ENCODE measurements around the gene TMEM43. TPM values are rescaled to one million over a fixed set of nuclear protein-coding genes. Genes with fewer than 3 reads are reported as not detected.

The TMEM43 gene
- total and polyA plus RNA-seq, 4 donors, result 44.3 to 104 (median 74.5) TPM

DNA sequence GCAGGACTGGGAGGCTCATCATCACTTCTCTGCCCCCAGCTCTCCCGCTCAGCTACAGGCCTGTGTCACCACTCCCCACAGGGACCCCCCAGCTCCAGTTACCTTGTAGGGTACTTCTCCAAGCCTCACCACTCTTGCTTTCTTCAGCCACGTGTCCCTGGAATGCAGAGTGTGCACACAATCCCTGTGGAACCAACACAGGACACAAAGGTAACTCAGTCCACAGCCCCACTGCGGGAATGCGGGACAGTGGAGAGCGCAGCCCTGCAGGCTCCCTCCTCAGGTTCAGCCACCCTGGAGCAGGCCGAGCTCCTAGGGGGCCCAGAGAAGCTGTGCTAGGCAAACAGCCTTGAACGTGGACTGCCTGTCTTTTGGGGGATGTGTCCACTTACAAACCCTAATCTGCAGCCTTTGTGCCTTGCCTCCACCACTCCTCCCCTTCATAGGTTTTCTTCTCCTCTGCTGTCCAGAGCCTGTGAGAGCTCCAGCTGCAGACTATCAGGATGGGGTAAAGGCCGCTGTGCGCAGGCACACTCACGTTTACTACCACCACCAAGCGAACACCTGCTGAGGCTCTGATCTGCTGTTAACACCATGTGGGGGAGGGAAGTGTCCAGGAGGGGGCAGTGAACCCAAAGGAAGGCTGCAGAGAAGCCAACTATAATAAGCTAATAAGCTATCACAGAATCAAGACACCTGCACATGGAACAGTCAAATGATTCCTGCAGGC is 27.5 kb downstream of the TMEM43 start:
- no peaks in the 10 kb centered on the region for H3K27me3 ChIP-seq (ENCODE audit: control insufficient read depth in 3 of 3, insufficient read depth in 3 of 3, low read length in 2 of 3)
- H3K36me3 ChIP-seq (ENCODE audit: control insufficient read depth in 4 of 4, insufficient read depth in 4 of 4, low read length in 4 of 4), result peaks cover 12 to 42% (median 19%) of the 10 kb centered on the region in 4 donors
- H3K4me1 ChIP-seq (ENCODE audit: control insufficient read depth in 5 of 5, insufficient read depth in 5 of 5, low read length in 5 of 5), result no peaks in the 10 kb centered on the region
- 92% methylated on average over 11 of the region's 11 CpGs for WGBS, 2 donors
- no peak for ATAC-seq (ENCODE audit: insufficient read depth, low FRiP score)
- no peak overlapping the region for H3K4me3 ChIP-seq
- no peak for TF ChIP-seq CTCF (IDR thresholded peaks at IDR 0.05; ENCODE audit: control extremely low read depth, extremely low read depth)
- no peaks in the 10 kb centered on the region for H3K9me3 ChIP-seq (ENCODE audit: control insufficient read depth in 4 of 4, insufficient read depth in 3 of 4, low read length in 3 of 4)
- H3K9ac ChIP-seq (ENCODE audit: insufficient read depth in 1 of 2, low read length in 2 of 2), result no peak overlapping the region
- H3K27ac ChIP-seq (ENCODE audit: low read depth in 1 of 2, low read length in 1 of 2), result no peak overlapping the region
- no peak for DNase-seq

DNA sequence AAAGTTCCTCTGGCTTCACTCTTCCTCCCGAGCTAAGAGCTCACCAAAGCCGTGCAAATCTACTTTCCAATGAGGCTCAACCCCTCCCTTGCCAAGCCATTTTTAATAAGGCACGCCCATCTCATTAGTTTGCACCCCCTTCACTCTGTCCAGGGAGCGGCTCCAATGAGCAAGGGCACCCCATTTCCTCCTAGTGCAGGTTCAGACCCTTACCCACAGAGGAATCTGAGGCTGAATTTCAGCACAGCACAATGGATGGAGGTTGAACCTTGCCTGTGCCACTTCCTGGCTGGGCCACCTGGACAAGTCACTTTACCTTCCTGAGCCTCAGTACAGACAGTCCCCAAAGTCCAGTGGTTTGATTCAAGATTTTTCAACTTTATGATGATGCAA is 28.1 kb downstream of the TMEM43 start:
- ATAC-seq (ENCODE audit: insufficient read depth, low FRiP score) (no peak), DNase-seq (no peak)
- Histone ChIP-seq H3K4me3 (no peak overlapping the region), H3K27ac (ENCODE audit: low read depth in 1 of 2, low read length in 1 of 2) (no peak overlapping the region), H3K9ac (ENCODE audit: insufficient read depth in 1 of 2, low read length in 2 of 2) (no peak overlapping the region), H3K9me3 (ENCODE audit: control insufficient read depth in 4 of 4, insufficient read depth in 3 of 4, low read length in 3 of 4) (no peaks in the 10 kb centered on the region), H3K36me3 (ENCODE audit: control insufficient read depth in 4 of 4, insufficient read depth in 4 of 4, low read length in 4 of 4) (peaks cover 16 to 40% (median 20%) of the 10 kb centered on the region in 4 donors), H3K27me3 (ENCODE audit: control insufficient read depth in 3 of 3, insufficient read depth in 3 of 3, low read length in 2 of 3) (no peaks in the 10 kb centered on the region), H3K4me1 (ENCODE audit: control insufficient read depth in 5 of 5, insufficient read depth in 5 of 5, low read length in 5 of 5) (no peaks in the 10 kb centered on the region)
- WGBS, 2 donors, result 95 to 96% methylated on average over 4 of the region's 4 CpGs
- no peak for TF ChIP-seq CTCF (IDR thresholded peaks at IDR 0.05; ENCODE audit: control extremely low read depth, extremely low read depth)

- Histone ChIP-seq H3K4me3 (no peak overlapping the region), H3K27ac (ENCODE audit: low read depth in 1 of 2, low read length in 1 of 2) (no peak overlapping the region), H3K36me3 (ENCODE audit: control insufficient read depth in 4 of 4, insufficient read depth in 4 of 4, low read length in 4 of 4) (peaks cover 23 to 40% (median 26%) of the 10 kb centered on the region in 4 donors), H3K4me1 (ENCODE audit: control insufficient read depth in 5 of 5, insufficient read depth in 5 of 5, low read length in 5 of 5) (no peaks in the 10 kb centered on the region), H3K9ac (ENCODE audit: insufficient read depth in 1 of 2, low read length in 2 of 2) (no peak overlapping the region), H3K27me3 (ENCODE audit: control insufficient read depth in 3 of 3, insufficient read depth in 3 of 3, low read length in 2 of 3) (no peaks in the 10 kb centered on the region), H3K9me3 (ENCODE audit: control insufficient read depth in 4 of 4, insufficient read depth in 3 of 4, low read length in 3 of 4) (no peaks in the 10 kb centered on the region)
- no peak for TF ChIP-seq CTCF (IDR thresholded peaks at IDR 0.05; ENCODE audit: control extremely low read depth, extremely low read depth)
- DNase-seq (no peak), ATAC-seq (ENCODE audit: insufficient read depth, low FRiP score) (no peak)
- WGBS, 2 donors, result 94 to 95% methylated on average over 6 of the region's 6 CpGs
Observed at GRCh38 chr3:14153663-14154062, 28.8 kb downstream of the TMEM43 start.

DNA sequence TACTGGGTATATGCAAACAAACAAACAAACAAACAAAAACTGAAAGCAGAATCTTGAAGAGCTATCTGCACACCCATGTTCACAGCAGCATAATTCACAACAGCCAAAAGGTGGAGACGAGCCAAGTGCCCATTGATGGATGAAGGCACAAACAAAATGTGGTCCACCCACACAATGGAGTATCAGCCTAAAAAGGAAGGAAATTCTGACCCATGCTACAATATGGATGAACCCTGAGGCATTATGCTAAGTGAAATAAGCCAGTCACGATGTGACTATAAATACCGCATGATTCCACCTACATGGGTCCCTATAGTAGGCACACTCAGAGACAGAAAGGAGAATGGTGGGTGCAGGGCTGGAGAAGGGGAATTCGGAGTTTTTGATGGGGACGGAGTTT is 29.4 kb downstream of the TMEM43 start:
- H3K36me3 ChIP-seq (ENCODE audit: control insufficient read depth in 4 of 4, insufficient read depth in 4 of 4, low read length in 4 of 4), result peaks cover 29 to 42% (median 31%) of the 10 kb centered on the region in 4 donors
- H3K9me3 ChIP-seq (ENCODE audit: control insufficient read depth in 4 of 4, insufficient read depth in 3 of 4, low read length in 3 of 4), result no peaks in the 10 kb centered on the region
- ATAC-seq (ENCODE audit: insufficient read depth, low FRiP score) (no peak), DNase-seq (no peak)
- no peaks in the 10 kb centered on the region for H3K27me3 ChIP-seq (ENCODE audit: control insufficient read depth in 3 of 3, insufficient read depth in 3 of 3, low read length in 2 of 3)
- no peaks in the 10 kb centered on the region for H3K4me1 ChIP-seq (ENCODE audit: control insufficient read depth in 5 of 5, insufficient read depth in 5 of 5, low read length in 5 of 5)
- no peak overlapping the region for H3K27ac ChIP-seq (ENCODE audit: low read depth in 1 of 2, low read length in 1 of 2)
- no peak overlapping the region for H3K9ac ChIP-seq (ENCODE audit: insufficient read depth in 1 of 2, low read length in 2 of 2)
- H3K4me3 ChIP-seq, result no peak overlapping the region
- 87 to 91% methylated on average over 5 of the region's 5 CpGs for WGBS, 2 donors
- TF ChIP-seq CTCF (IDR thresholded peaks at IDR 0.05; ENCODE audit: control extremely low read depth, extremely low read depth), result no peak

Measured in lung (tissue), 12 donors.